ENCODE results near the gene HSPA8. TPM values are rescaled to one million over a fixed set of nuclear protein-coding genes. Genes with fewer than 3 reads are reported as not detected.

The HSPA8 gene
- total and polyA plus RNA-seq, 2 of the 13 experiments (the other 11 are each of a cell fraction or from before 2014, with no cell fraction given): 936 to 2,151 TPM

- Histone ChIP-seq H4K20me1 (ENCODE audit: insufficient read depth, low read length) (no peaks in the 10 kb centered on the region), H3K27me3 (ENCODE audit: control insufficient read depth in 1 of 2, insufficient read depth in 2 of 2, low read length in 2 of 2) (peaks cover 0 to 14% of the 10 kb centered on the region in 2 experiments; a peak in 3 of 5 replicates), H3K4me1 (ENCODE audit: insufficient read depth, low read length) (no peaks in the 10 kb centered on the region), H3K9me3 (ENCODE audit: low read length) (no peaks in the 10 kb centered on the region), H2AFZ (ENCODE audit: low read length) (no peak overlapping the region), H3K79me2 (ENCODE audit: insufficient read depth, low read length) (no peaks in the 10 kb centered on the region), H3K4me3 (replicated peaks in 1 of 3; ENCODE audit: insufficient read depth in 1 of 3, low read depth in 2 of 3, low read length in 3 of 3) (no peak overlapping the region), H3K4me2 (ENCODE audit: low read depth, low read length) (no peak overlapping the region), H3K27ac (ENCODE audit: extremely low read length, insufficient read depth, low read length) (no peak overlapping the region), H3K9ac (ENCODE audit: insufficient read depth, low read depth, low read length) (no peak overlapping the region), H3K36me3 (replicated peaks in 1 of 2; ENCODE audit: control insufficient read depth in 1 of 2, insufficient read depth in 2 of 2, low read length in 2 of 2) (no peaks in the 10 kb centered on the region)
- TF ChIP-seq DDIT3 (CRISPR knock-in tag; IDR thresholded peaks at IDR 0.05): no peak
- TF ChIP-seq CREB1 (IDR thresholded peaks at IDR 0.05): no peak
- no peak for TF ChIP-seq CREB1 (CRISPR knock-in tag; IDR thresholded peaks at IDR 0.05)
- no peak for TF ChIP-seq TOE1 (CRISPR knock-in tag; IDR thresholded peaks at IDR 0.05)
- no peak for TF ChIP-seq CREM (IDR thresholded peaks at IDR 0.05)
- TF ChIP-seq CREM (CRISPR knock-in tag; IDR thresholded peaks at IDR 0.05): no peak
- no peak for TF ChIP-seq RFX5 (IDR thresholded peaks at IDR 0.05; ENCODE audit: low read depth, low read length)
- TF ChIP-seq THAP11 (CRISPR knock-in tag; IDR thresholded peaks at IDR 0.05): no peak
- TF ChIP-seq ZNF337 (CRISPR knock-in tag; IDR thresholded peaks at IDR 0.05; ENCODE audit: borderline replicate concordance, low read depth): no peak
- TF ChIP-seq TERF1 (CRISPR knock-in tag; IDR thresholded peaks at IDR 0.05): no peak
- no peak for TF ChIP-seq ZNF564 (CRISPR knock-in tag; IDR thresholded peaks at IDR 0.05)
- no peak for TF ChIP-seq ZMYM4 (CRISPR knock-in tag; IDR thresholded peaks at IDR 0.05)
- no peak for TF ChIP-seq GABPA (IDR thresholded peaks at IDR 0.05; ENCODE audit: low read depth, low read length)
- no peak for TF ChIP-seq GABPA (CRISPR knock-in tag; IDR thresholded peaks at IDR 0.05; ENCODE audit: low read depth)
- TF ChIP-seq NFATC3 (CRISPR knock-in tag; IDR thresholded peaks at IDR 0.05): no peak
- TF ChIP-seq ATF1 (CRISPR knock-in tag; IDR thresholded peaks at IDR 0.05): no peak
- TF ChIP-seq FOXO4 (CRISPR knock-in tag; conservative IDR thresholded peaks at IDR 0.05): no peak
- no peak for TF ChIP-seq ZNF382 (CRISPR knock-in tag; IDR thresholded peaks at IDR 0.05; ENCODE audit: borderline replicate concordance)
- TF ChIP-seq POGZ (CRISPR knock-in tag; IDR thresholded peaks at IDR 0.05): no peak
- FAIRE-seq: no peak
- ChIA-PET CTCF (ENCODE audit: low intra/inter-chr PET ratio, low total read pairs) (no interaction called here), POLR2A (no interaction called here)
- WGBS (ENCODE audit: low lambda C conversion rate): 40% methylated on average over 8 of the region's 8 CpGs
- no peak for ATAC-seq
- in situ Hi-C loops (cut with HindIII; ENCODE audit: extremely low pct_ligation_motif_present, low pct_unique_long_range_greater_than_20kb): loop anchor here (5.0 to 25.0 kb wide), 2 partner anchors 137 to 377 kb away; no protein-coding TSS in a partner anchor
- DNase-seq (ENCODE audit: low spot score): no peak
- no TSS peak for BruUV-seq (replicated peaks)
- intact Hi-C loops (cut with micrococcal nuclease; ENCODE audit: unreplicated experiment): no loop called here
These were observed 48.5 kb upstream of the HSPA8 start for GRCh38 chr11:123110397-123110796.
